ENCODE results near the gene MAPKBP1. TPM values are rescaled to one million over a fixed set of nuclear protein-coding genes. Genes with fewer than 3 reads are reported as not detected.
"Not testable (repeated sequence)": the region's sequence is repeated elsewhere in the genome, so short reads cannot be mapped to it uniquely, and the experiment has no call there.

Gene MAPKBP1
- total RNA-seq (2014; rRNA removed; shearing (Covaris generic)): 13.4 and 14.5 TPM in 2 replicates
- 17.4 and 22.3 TPM in 2 replicates for total RNA-seq (2022)
- percentile 54 among the genes with signal in this experiment for Bru-seq, nascent RNA
- percentile 64 among the genes with signal in this experiment for BruChase-seq, experiment 1, labeled RNA remaining after a 6-hour chase
- BruChase-seq, experiment 2, labeled RNA remaining after a 2-hour chase: percentile 62 among the genes with signal in this experiment
- long read RNA-seq, partial matches to known transcripts: 9 of 12 reads
- long read RNA-seq, other reads (novel, unspliced or antisense): 3 of 12 reads

GRCh38 chr15:41774062-41774881 is at the start of gene MAPKBP1:
TSS of gene MAPKBP1 (plus strand) at chr15:41774484. CDS start at chr15:41775276, 792 bp downstream.
- Histone ChIP-seq H3K36me3 (ENCODE audit: insufficient read depth, low read length) (peaks cover 10% of the 10 kb centered on the region), H3K9me2 (ENCODE audit: insufficient read depth, low read length) (no peaks in the 10 kb centered on the region), H3K9me3 (ENCODE audit: low read length) (no peaks in the 10 kb centered on the region), H3K4me3 (ENCODE audit: low read depth, low read length, poor library complexity, severe bottlenecking) (peak within 1 kb of the TSS; percentile 78), H3K4me1 (ENCODE audit: insufficient read depth, low read length, poor library complexity, severe bottlenecking) (peaks cover 53% of the 10 kb centered on the region), H3K4me2 (ENCODE audit: low read length) (peak within 1 kb of the TSS; percentile 93), H3K27ac (ENCODE audit: low read depth, low read length, poor library complexity, severe bottlenecking) (peak within 1 kb of the TSS; percentile 79), H4K20me1 (ENCODE audit: insufficient read depth, low read length) (0 out of 2 replicates have a peak, but pooled peaks cover 6% of the 10 kb centered on the region), H3K79me2 (ENCODE audit: insufficient read depth, low read depth, low read length) (peaks cover 6% of the 10 kb centered on the region; the same call in 1 of the 2 replicates), H2AFZ (ENCODE audit: low read length) (peak within 1 kb of the TSS; percentile 77)
- CTCF ChIA-PET (ENCODE audit: unreplicated experiment): interaction anchor here (0.5 to 4.0 kb wide), 8 partner anchors 9 to 1315 kb away, joined by 3 to 67 read pairs (median 4); no protein-coding TSS in a partner anchor
- intact Hi-C loops (cut with micrococcal nuclease; ENCODE audit: unreplicated experiment): loop anchor here (1.0 to 5.0 kb wide), 7 partner anchors 21 to 217 kb away; partner anchors contain the start of genes MGA and TYRO3
- no TSS peak for BruUV-seq (replicated peaks)
- no peak for TF ChIP-seq EZH2phosphoT487 (IDR thresholded peaks at IDR 0.05; ENCODE audit: borderline replicate concordance, low read depth, low read length)
- TF ChIP-seq CTCF (conservative IDR thresholded peaks at IDR 0.05; ENCODE audit: low read length): peak; percentile 85
- peak; percentile 98 for DNase-seq (ENCODE audit: low spot score)
- POLR2A ChIA-PET: interaction anchor here (0.5 to 3.2 kb wide), 11 partner anchors 9 to 483 kb away, joined by 3 to 22 read pairs (median 4); no protein-coding TSS in a partner anchor

GRCh38 chr15:41727143-41727542 is 47.1 kb upstream of the MAPKBP1 start:
- H2AFZ ChIP-seq (ENCODE audit: low read length): no peak overlapping the region
- no peak overlapping the region for H3K27ac ChIP-seq (ENCODE audit: low read depth, low read length, poor library complexity, severe bottlenecking)
- no peak overlapping the region for H3K4me3 ChIP-seq (ENCODE audit: low read depth, low read length, poor library complexity, severe bottlenecking)
- peaks cover 50% of the 10 kb centered on the region for H3K36me3 ChIP-seq (ENCODE audit: insufficient read depth, low read length)
- BruUV-seq (replicated peaks): no TSS peak
- ChIA-PET POLR2A (interaction anchor here (0.7 kb wide), 1 partner anchor 24 kb away, joined by 3 read pairs; no protein-coding TSS in a partner anchor), CTCF (ENCODE audit: unreplicated experiment) (no interaction called here)
- H4K20me1 ChIP-seq (ENCODE audit: insufficient read depth, low read length): no peaks in the 10 kb centered on the region
- intact Hi-C loops (cut with micrococcal nuclease; ENCODE audit: unreplicated experiment): no loop called here
- H3K9me2 ChIP-seq (ENCODE audit: insufficient read depth, low read length): no peaks in the 10 kb centered on the region
- DNase-seq (ENCODE audit: low spot score): no peak
- H3K4me2 ChIP-seq (ENCODE audit: low read length): no peak overlapping the region
- no peaks in the 10 kb centered on the region; the same call in 1 of the 2 replicates for H3K79me2 ChIP-seq (ENCODE audit: insufficient read depth, low read depth, low read length)
- TF ChIP-seq CTCF (conservative IDR thresholded peaks at IDR 0.05; ENCODE audit: low read length): no peak
- TF ChIP-seq EZH2phosphoT487 (IDR thresholded peaks at IDR 0.05; ENCODE audit: borderline replicate concordance, low read depth, low read length): no peak
- H3K4me1 ChIP-seq (ENCODE audit: insufficient read depth, low read length, poor library complexity, severe bottlenecking): peaks cover 10% of the 10 kb centered on the region
- no peaks in the 10 kb centered on the region for H3K9me3 ChIP-seq (ENCODE audit: low read length)

GRCh38 chr15:41728061-41728460 is 46.2 kb upstream of the MAPKBP1 start:
- H3K79me2 ChIP-seq (ENCODE audit: insufficient read depth, low read depth, low read length); H4K20me1 ChIP-seq (ENCODE audit: insufficient read depth, low read length); POLR2A ChIA-PET; H3K27ac ChIP-seq (ENCODE audit: low read depth, low read length, poor library complexity, severe bottlenecking); H3K9me3 ChIP-seq (ENCODE audit: low read length); H3K4me2 ChIP-seq (ENCODE audit: low read length); intact Hi-C loops (cut with micrococcal nuclease; ENCODE audit: unreplicated experiment); CTCF ChIA-PET (ENCODE audit: unreplicated experiment); H3K4me3 ChIP-seq (ENCODE audit: low read depth, low read length, poor library complexity, severe bottlenecking); H2AFZ ChIP-seq (ENCODE audit: low read length); H3K9me2 ChIP-seq (ENCODE audit: insufficient read depth, low read length); DNase-seq (ENCODE audit: low spot score); BruUV-seq (replicated peaks): not testable (repeated sequence)
- Histone ChIP-seq H3K36me3 (ENCODE audit: insufficient read depth, low read length) (peaks cover 54% of the 10 kb centered on the region), H3K4me1 (ENCODE audit: insufficient read depth, low read length, poor library complexity, severe bottlenecking) (peaks cover 10% of the 10 kb centered on the region)
